Left lung (tissue), 10 donors: ENCODE results near the gene FUT1. TPM values are rescaled to one million over a fixed set of nuclear protein-coding genes. Genes with fewer than 3 reads are reported as not detected.

Experiments used
- ATAC-seq: fragments of 200-7000 bp; cut with Tn5 transposase; one replicate; pipeline ENCODE4 v1.9.1; 2020; ENCODE audit warnings: moderate library complexity
- DNase-seq, 4 donors: peaks; one replicate each; pipeline ENCODE4 v3.0.0-alpha.2; 2013 to 2020
- H3K27ac ChIP-seq, 2 donors: fragments of 200-600 bp; sonication (generic) in 1 of 2; one replicate each; pipeline versions ENCODE4 v1.5.0 to v1.8.0; 2020 to 2021
- H3K27me3 ChIP-seq, 2 donors: fragments of 200-600 bp; sonication (generic) in 1 of 2; one replicate each; pipeline versions ENCODE4 v1.5.0 to v1.8.0; 2020 to 2021
- H3K36me3 ChIP-seq, 2 donors: fragments of 200-600 bp; sonication (generic) in 1 of 2; one replicate each; pipeline versions ENCODE4 v1.5.0 to v1.8.0; 2020 to 2021
- H3K4me1 ChIP-seq, 2 donors: fragments of 200-600 bp; one replicate each; pipeline ENCODE4 v1.8.0; 2021
- H3K4me3 ChIP-seq, 2 donors: fragments of 200-600 bp; sonication (generic) in 1 of 2; one replicate each; pipeline versions ENCODE4 v1.5.0 to v1.8.0; 2020 to 2021; ENCODE audit warnings: mild to moderate bottlenecking in 1 of 2
- H3K9me3 ChIP-seq, 2 donors: fragments of 200-600 bp; sonication (generic) in 1 of 2; one replicate each; pipeline versions ENCODE4 v1.5.0 to v1.8.0; 2020 to 2021
- intact Hi-C, 2 donors: fragments of 100-400 bp; cut with DNase I; formaldehyde crosslinking; loops; one replicate each; pipeline versions ENCODE4 v1.11.2 to v1.14.2; 2022
- polyA plus RNA-seq, 6 donors: library from polyadenylated mRNA; unstranded; fragments of 120-200 nt; gene quantifications; one replicate each; pipeline ENCODE4 v1.2.1, GENCODE V29; 2013; ENCODE audit not compliant: insufficient read length in 6 of 6
- total RNA-seq, 2 donors: library from RNA; stranded (reverse); fragmentation: NEBNext Ultra II Directional; extraction: Animal tissue kit (Norgen Biotek cat#: 25700); gene quantifications; one replicate each; pipeline ENCODE4 v1.2.1, GENCODE V29; 2021
- TF ChIP-seq, protein P1 (sequence below), 2 donors: fragments of 200-600 bp; sonication (generic) in 1 of 2; IDR thresholded peaks; one replicate each; pipeline versions ENCODE4 v1.5.0 to v1.8.0; 2021; ENCODE audit warnings: antibody characterized with exemption in 2 of 2
- donor health status: DM: no; HTN: yes; CAD: no.
- donor health status: DM: no; HTN: no; CAD: no.

FUT1 gene
- total and polyA plus RNA-seq, 8 donors = 5.1 to 8.7 (median 6.6) TPM

DNA sequence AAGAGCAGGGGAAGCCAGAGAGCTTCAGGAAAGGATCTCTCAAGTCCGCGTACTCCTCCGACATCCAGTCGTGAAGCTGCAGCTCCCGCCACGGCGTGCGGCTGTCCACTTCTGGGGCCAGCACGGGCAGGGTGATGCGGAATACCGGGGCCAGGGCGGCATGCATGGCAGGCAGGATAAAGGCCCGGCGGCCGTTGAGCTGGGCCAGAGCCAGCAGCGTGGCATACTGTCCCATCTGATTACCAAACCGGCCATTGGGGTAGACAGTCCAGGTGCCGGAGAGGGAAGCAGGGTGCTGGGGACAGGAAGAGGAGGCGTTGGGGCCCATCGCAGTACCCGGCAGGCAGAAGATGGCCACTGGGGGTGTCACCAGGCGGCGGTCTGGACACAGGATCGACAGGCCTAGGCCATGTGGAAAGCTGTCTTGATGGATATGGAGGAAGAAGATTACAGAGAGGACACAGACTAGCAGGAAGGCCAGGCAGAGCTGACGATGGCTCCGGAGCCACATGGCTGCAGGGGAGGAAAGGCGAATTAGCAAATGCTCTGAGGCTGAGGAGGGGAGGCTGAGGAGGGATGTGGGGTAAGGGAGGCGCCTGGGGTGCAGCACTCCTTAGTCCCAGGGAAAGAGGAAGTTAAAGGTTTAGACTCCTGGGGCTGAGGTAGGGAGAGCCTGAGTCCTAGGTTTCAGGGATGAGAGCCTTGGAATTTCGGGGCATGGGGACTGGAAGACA, 1.5 kb downstream of the FUT1 start:
- intact Hi-C loops = no loop called here
- DNase-seq (no peak), ATAC-seq (no peak)
- H3K4me3 ChIP-seq = peak overlapping the region in 1 of 2 donors; percentile 48
- peaks cover 13 to 21% of the 10 kb centered on the region in 2 donors for H3K4me1 ChIP-seq
- no peaks in the 10 kb centered on the region for H3K36me3 ChIP-seq
- TF ChIP-seq, protein P1, sequence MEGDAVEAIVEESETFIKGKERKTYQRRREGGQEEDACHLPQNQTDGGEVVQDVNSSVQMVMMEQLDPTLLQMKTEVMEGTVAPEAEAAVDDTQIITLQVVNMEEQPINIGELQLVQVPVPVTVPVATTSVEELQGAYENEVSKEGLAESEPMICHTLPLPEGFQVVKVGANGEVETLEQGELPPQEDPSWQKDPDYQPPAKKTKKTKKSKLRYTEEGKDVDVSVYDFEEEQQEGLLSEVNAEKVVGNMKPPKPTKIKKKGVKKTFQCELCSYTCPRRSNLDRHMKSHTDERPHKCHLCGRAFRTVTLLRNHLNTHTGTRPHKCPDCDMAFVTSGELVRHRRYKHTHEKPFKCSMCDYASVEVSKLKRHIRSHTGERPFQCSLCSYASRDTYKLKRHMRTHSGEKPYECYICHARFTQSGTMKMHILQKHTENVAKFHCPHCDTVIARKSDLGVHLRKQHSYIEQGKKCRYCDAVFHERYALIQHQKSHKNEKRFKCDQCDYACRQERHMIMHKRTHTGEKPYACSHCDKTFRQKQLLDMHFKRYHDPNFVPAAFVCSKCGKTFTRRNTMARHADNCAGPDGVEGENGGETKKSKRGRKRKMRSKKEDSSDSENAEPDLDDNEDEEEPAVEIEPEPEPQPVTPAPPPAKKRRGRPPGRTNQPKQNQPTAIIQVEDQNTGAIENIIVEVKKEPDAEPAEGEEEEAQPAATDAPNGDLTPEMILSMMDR (IDR thresholded peaks at IDR 0.05) = no peak
- peaks cover 21 to 62% of the 10 kb centered on the region in 2 donors for H3K27me3 ChIP-seq
- H3K27ac ChIP-seq = peak overlapping the region in 1 of 2 donors; percentile 69
- H3K9me3 ChIP-seq = no peaks in the 10 kb centered on the region

DNA sequence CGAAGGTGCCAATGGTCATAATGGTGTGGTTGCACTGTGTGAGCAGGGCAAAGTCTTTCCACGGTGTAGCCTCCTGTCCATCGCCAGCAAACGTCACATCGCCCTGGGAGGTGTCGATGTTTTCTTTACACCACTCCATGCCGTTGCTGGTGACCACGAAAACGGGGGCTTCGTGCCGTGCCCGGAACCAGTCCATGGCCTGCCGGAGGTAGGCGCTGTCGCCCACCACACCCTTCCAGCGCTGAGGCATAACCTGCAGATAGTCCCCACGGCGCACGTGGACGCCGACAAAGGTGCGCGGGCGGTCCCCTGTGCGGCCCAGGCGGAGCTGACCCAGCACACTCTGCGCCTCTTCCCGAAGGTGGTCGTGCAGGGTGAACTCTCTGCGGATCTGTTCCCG, 2.1 kb downstream of the FUT1 start:
- peak overlapping the region in 1 of 2 donors; percentile 48 for H3K4me3 ChIP-seq
- intact Hi-C loops = no loop called here
- H3K27ac ChIP-seq = no peak overlapping the region
- no peak for DNase-seq
- H3K4me1 ChIP-seq = peaks cover 13 to 21% of the 10 kb centered on the region in 2 donors
- no peak for ATAC-seq
- H3K9me3 ChIP-seq = no peaks in the 10 kb centered on the region
- H3K36me3 ChIP-seq = no peaks in the 10 kb centered on the region
- H3K27me3 ChIP-seq = peaks cover 21 to 68% of the 10 kb centered on the region in 2 donors
- TF ChIP-seq, protein P1 (IDR thresholded peaks at IDR 0.05) = no peak

DNA sequence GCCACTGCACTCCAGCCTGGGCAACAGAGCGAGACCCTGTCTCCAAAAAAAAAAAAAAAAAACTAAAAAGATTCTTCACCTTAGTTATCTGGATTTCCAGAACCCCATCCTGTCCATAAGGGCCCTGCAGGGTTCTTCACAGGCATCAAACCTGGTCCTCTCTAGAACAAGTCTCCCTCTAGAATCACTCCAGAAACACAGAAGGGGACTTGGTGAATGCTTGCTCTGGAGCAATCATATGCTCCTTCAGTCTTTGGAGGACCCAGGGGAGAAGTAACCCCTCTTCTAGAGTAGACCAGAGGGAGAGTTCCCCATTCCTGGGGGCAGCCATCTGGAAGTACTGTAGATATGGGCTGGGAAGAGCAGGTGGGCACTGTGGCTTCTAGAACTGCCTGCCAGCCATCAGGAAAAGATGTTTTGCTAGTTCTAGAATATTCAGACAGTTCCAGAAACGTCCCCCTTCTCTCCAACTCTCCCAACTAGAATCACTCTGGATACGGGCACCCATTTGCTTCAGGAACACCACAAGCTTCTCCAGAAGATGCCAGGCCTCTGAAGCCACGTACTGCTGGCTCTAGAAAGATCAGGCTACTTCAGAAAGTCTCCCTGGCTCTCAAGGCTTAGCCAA, 2.8 kb downstream of the FUT1 start:
- TF ChIP-seq, protein P1 (IDR thresholded peaks at IDR 0.05) = no peak
- H3K27me3 ChIP-seq = peaks cover 21 to 71% of the 10 kb centered on the region in 2 donors

DNA sequence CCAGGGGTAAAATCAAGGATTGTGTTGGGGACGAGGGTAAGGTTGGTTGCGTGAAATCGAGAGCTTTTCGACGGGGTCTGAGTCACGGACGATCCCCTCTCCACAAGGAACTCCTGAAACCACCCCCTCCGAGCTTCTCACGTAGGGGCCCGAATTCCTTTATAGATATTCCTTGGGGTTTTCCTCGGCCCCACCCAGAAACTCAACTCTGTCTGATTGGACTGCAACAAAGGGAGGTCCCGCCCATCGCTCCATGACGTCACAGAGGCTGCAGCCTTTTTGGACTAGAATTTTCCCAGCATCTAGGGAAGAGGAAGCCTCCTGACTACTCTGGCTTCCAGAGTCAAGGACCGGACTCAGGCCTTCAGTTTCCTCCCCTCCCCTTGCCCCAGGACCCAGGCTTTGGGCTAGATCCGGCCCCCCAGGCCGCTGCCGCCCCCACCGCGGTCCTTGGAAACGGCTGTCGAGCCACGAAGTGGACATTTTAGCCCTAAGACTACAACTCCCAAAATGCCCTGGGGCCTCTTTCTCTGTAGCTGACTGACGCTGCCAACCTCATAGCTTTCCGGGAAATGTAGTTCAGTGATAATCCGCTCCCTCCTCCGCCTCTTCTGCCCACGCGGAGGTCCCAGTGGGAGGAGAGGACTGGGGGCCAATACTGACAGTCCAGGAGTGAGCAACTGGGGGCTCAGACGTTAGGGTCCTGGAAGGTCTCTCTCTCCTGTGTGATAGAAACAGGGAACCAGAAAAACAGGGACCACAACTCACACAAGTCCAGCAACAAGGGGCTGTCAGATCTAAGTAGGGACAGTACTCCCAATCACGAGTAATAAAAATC, 5.5 kb downstream of the FUT1 start, which contains the start of gene IZUMO1:
Gene IZUMO1 (minus strand): TSS at position 172 of the 838 bp plus-strand sequence. CDS start 1,050 bp downstream, outside the sequence.
- peak; percentile 89 for ATAC-seq
- Histone ChIP-seq H3K27ac (peak within 1 kb of the TSS; percentile 70 to 78), H3K9me3 (no peaks in the 10 kb centered on the region), H3K4me1 (peaks cover 2 to 8% of the 10 kb centered on the region in 2 donors), H3K27me3 (peaks cover 4 to 46% of the 10 kb centered on the region in 2 donors), H3K4me3 (peak within 1 kb of the TSS; percentile 25 to 40), H3K36me3 (no peaks in the 10 kb centered on the region)
- intact Hi-C loops = no loop called here
- DNase-seq = peak in 3 of 4 donors; percentile 67 to 82 (median 82)
- TF ChIP-seq, protein P1 (IDR thresholded peaks at IDR 0.05) = no peak

More for the DNA sequence above, 2.8 kb downstream of the FUT1 start:
- Histone ChIP-seq H3K9me3 (no peaks in the 10 kb centered on the region), H3K36me3 (no peaks in the 10 kb centered on the region), H3K4me1 (peaks cover 13 to 21% of the 10 kb centered on the region in 2 donors), H3K27ac (no peak overlapping the region), H3K4me3 (no peak overlapping the region)
- intact Hi-C loops = no loop called here
- no peak for DNase-seq
- ATAC-seq = no peak
